Measurements from ENCODE around the gene EMCN.
"Not testable (repeated sequence)": the region's sequence is repeated elsewhere in the genome, so short reads cannot be mapped to it uniquely, and the experiment has no call there.

Gene EMCN

GRCh38 chr4:100489305-100489704 lies 28.5 kb downstream of the EMCN start:
- DNase-seq, result no peak

GRCh38 chr4:100486496-100486895 lies 31.3 kb downstream of the EMCN start:
- DNase-seq, result no peak

DNA sequence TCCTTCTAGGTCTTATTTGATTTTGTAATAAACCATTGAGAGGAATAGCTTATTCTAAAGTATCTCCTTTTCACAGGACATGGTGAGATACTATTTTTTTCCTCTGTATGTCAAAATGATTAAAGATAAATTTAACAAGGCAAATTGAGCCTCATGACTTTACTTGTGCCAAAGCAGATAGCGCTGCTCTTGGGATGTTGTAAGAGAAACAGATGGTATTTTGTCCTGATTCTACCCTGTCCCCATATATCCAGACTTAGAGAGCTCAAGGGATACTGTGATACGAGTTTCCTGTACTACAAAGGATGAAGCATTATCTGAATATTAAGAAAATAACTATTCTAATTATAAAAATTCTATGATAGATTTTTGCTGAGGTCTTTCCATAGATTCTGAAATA lies 34.0 kb downstream of the EMCN start:
- DNase-seq, result no peak

DNA sequence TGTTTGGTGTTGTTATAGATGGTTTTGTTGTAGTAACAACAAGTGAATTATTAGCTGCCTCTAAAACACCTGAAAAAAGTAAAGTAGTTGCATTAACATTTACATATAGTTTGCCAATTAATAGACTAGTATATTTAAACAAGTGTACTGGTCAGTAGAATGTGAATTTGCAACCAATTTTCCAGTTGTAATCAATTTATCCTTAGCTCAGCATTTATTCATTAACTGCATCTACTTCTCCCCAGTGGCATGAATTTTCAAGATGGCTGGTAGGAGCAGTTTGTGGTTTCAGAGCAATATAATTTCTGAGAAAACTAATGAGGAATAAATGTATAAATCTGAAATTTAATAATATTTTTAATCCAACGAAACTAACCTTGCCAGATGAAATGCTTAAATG lies 37.9 kb downstream of the EMCN start:
- DNase-seq, result no peak

DNA sequence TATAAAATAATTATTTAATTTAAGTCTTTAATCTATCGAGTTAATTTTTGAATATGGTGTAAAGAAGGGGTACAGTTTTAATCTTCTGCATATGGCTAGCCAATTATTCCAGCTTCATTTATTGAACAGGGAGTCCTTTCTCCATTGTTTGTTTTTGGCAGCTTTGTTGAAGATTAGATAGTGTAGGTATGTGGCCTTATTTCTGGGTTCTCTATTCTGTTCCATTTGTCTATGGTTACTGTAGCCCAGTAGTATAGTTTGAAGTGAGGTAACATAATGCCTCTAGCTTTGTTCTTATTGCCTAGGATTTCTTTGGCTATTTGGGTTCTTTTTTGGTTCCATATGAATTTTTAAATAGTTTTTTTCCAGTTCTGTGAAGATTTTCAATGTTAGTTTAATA lies 48.3 kb downstream of the EMCN start:
- no peak for DNase-seq

DNA sequence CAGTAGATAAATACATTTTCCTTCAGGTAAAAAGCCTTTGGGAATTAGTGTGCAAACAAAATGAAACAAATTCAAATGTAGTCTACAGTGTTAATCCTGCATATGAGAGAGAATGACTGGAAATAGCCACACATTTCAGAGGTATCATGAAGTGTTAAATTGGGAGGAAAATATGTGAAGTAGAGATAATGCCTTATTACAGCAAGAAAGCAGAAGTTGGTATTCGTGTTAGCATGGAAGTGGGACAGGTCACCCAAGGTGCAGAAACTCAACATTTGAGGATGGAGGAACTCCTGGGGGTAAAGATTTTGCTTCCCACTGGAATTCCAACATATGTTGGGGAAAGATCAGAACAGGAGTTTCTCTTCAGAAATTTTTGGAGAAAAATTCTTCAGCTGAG lies 51.3 kb downstream of the EMCN start:
- DNase-seq, result no peak

- DNase-seq, result no peak
Measured at GRCh38 chr4:100461807-100462605, 55.8 kb downstream of the EMCN start.

DNA sequence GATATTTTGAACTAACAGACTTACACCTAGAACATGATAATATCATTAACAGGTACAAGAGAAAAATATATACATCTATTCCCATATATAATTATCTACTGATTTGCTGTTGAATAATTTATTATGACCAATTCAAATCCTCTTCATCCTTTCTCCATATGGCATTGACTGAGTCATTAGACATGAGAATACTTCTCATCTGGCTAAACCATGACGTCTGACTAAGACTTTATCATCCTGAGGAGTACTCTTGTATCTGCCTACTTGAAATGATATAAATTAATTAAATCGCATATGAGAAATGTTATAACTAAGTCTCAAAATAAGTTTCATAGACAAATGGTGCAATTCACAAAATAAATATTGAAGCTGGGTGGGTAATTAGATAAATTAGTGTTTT lies 67.4 kb downstream of the EMCN start:
- DNase-seq, result no peak

DNA sequence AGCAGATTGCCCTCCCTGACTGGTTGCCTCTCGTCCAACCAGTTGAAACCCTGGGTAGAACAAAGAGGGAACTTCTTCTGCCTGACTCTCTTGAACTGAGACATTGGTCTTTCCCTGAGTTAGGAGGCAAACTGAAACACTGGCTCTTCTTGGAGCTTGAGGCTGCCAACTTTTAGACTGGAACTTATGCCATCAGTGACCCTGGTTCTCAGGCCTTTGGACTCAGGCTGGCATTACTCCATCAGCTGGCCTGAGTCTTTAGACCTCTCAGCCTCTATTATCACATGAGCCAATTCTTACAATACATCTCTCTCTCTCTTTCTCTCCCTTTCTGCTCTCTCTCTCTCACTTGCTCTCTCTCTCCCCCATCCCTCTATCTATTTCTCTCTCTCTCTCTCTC lies 86.4 kb downstream of the EMCN start:
- no peak for DNase-seq

GRCh38 chr4:100430451-100430850 lies 87.4 kb downstream of the EMCN start:
- DNase-seq, result no peak

DNA sequence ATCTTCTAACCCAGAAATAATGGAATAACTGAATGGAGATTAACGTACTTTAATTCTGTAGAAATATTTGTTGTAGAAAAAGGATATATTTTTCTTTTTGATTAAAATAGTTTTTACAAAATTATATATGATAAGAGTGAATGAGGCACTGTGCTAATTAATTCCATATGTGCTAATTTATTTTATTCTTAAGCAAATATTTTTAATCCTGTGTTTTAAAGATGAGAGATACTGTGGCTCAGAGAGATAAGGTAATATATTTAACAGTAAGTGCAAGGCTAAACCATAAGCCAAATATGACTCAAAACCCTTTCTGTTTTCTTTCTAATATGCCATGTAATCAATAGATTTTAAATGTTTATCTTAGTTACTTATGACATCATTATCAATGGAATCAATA lies 88.2 kb downstream of the EMCN start:
- DNase-seq, result no peak

DNA sequence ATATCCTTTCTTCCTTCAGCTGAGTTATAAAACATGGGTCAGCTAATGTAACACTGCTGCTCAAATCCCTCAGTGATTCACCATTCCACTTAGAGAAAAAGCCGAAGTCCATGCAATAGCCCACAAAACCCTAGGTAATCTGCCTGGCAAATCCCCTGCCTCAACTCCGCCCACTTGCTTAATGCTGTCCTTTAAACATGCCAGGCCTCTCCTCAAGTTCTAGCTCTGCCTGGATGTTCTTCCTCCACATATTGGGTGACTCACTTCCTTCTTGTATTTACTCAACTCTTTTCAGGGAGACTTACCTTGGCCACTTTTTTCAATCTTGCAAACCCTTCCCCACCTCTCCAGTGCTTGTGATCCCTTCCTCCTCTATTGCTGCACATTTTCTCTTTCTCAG lies 89.8 kb downstream of the EMCN start:
- DNase-seq, result no peak

DNA sequence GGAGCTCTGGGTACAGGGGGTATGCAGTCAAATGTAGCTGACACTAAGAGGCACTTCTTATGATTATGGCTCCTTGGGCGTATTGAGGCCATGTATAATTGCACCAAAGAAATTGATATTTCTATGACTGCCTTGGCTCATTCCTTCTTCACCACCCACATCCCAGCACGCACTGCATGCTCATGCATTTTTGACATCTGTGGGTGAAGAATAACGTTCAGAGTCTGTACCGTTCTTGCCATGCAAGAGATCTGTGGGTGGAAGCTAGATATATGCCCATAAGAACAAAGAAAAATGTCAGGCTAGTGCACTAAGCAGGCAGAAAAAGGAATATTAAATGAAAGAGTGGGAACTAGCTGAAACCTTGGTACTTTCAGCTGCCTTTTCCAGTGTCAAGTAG lies 93.4 kb downstream of the EMCN start:
- DNase-seq, result no peak

DNA sequence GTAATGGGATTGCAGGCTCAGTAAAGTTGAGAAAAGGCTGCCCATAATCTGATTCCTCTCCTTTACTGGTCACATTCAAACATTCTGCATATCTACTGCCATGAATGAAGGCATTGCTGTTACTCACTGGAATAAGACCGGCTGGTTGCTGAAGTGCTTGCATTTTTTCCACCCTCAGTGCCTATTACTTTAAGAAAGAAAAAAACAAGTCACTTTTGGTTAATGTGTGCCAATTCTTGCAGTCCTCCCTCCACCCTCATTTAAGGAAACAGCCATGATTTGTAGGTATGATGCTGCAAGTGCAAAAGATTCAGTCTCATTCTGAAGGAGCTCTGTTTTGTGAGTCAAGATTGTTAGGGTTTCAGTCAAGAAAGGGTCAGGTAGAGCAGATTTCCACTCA lies 94.9 kb downstream of the EMCN start:
- DNase-seq, result no peak

DNA sequence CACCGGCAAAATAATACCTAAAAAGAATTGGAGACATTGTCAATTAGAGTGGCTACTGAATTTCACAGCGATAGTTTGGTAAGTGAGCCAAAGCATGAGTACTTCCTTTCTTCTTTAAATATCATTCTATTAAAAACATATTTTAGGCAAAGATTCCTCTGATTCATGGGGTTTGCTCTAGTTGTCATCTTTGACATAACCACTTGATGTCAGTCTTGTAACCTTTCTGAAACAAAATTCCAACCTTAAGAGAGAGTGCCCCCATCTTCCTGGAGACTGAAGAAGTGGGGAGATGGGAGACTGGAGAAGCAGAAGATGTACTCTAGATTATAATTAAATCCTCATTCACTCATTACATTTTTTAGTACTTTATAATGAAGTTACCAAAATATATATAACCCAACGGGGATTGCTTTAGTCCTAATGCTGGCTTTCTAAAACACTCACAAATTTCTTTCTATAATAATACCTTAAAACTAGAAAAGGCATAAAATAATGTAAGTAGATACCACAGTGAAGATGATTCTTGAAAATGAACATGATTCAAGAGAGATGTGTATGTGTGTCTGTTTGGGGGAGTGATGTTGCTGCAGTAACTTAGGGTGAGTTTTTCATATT lies 96.4 kb downstream of the EMCN start:
- DNase-seq, result no peak

GRCh38 chr4:100420571-100420970 lies 97.3 kb downstream of the EMCN start:
- DNase-seq, result no peak

- no peak for DNase-seq
Measured at GRCh38 chr4:100417565-100417964, 100.3 kb downstream of the EMCN start.

DNA sequence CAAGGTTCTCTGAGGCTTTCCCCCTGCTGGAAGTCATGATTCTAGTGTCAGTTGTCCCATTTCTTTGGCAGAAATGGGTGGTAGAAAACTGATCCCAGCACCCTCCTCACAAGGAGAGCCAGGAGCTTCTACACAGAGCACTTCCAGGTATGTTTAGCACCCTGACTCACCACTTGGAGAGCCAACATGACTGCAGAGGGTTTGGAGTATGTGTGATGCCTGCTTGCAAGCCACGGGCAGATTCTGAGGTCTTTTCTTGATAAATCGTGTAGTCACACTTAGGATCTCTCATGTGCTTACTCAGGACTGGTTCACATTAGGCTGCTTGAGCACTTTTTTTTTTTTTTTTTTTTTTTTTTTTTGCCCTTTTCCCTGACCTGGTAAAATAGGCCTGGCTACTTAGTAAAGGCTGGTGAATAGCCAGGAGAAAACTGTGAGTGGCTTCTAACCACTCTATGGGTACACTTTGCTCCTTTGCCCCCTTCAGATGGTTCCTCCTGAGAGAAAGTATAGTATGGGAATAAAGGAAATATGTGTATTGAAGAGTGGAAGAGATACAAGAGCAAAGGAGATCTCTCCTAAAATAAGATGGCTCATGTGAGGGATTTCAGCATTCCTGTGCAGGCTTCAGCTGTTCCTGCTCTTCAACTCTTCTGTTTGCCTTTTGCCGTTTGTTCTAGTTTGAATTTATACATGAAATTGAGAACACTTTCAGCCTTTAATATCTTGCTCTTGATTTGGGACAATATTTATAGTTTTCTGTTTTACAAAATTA lies 103.6 kb downstream of the EMCN start:
- DNase-seq, result no peak

DNA sequence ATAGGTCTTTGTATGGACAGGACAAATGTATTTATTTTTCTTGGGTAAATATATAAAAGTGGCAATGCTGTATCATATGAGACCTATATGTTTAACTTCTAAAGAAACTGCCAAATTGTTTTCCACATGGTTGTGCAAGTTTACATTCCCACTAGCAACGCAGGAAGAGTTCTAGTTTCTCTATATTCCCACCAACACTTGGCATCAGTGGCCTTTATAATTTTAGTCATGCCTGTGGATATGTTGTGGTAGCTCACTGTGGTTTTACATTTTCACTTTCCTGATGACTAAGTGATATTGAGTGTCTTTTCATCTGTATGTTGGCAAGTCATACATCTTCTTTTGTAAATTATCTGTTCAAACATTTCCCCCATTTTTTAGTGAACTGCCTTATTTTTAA lies 126.0 kb downstream of the EMCN start:
- no peak for DNase-seq

DNA sequence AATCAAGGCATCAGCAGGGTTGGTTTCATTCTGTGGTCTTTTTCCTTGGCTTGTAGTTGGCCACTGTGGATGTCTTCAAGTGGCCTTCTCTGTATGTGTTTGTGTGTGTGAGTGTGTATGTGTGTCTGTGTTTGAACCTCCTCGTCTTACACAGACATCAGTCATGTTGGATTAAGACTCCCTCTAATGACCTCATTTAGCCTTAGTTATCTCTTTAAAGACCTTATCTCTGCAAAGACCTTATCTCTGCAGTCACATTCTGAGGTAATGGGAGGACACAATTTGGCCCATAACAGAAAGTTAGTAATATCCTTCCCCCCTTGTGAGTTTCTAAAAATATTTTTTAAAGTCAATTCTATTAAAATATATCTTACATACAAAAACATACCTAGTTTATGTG lies 126.7 kb downstream of the EMCN start:
- DNase-seq, result no peak

DNA sequence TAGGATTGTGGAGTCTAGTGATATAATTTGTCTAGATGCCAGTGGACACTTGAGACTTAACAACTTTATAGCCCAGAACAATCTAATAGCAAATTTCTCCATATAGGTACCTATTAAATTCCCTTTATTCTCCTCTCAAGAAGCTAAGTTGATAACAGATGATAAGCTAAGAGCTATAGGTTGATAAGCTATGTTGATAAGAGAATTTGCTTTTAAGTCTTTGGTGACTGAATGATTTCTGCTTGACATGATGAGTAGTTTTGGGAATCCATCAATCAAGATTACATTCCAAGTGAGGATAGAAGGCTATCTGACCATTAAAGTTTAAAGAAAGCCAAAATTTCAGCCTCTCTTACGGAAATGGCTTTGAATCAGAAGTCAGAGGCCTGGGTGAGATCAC lies 131.6 kb downstream of the EMCN start:
- no peak for DNase-seq

GRCh38 chr4:100380401-100380800 lies 137.4 kb downstream of the EMCN start:
- not testable (repeated sequence) for DNase-seq

DNA sequence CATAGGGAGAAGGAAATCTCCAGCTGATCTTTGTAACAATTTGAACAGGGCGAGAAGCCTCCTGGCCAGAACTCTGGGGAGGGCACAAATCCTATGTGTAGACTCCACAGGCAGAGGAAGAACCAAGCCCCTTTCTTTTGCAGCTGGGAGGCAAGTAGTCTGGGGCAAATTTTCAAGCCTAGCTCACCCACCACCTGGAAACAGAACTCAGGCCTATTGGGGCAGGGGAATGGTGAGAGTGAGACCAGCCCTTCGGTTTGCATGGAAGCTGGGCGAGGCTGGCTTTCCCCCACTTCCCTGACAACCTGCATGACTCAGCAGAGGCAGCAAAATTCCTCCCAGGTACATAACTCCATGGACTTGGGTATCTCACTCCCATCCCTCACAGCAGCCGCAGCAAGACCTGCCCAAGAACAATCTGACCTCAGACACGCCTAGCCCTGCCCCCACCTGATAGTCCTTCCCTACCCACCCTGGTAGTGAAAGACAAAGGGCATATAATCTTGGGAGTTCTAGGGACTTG lies 138.2 kb downstream of the EMCN start:
- DNase-seq, result no peak

GRCh38 chr4:100372432-100372831 lies 145.4 kb downstream of the EMCN start:
- no peak for DNase-seq

Measured in NCI-H2107 (cell line).